ENCODE measurements around the gene KCNIP4. TPM values are rescaled to one million over a fixed set of nuclear protein-coding genes. Genes with fewer than 3 reads are reported as not detected.

KCNIP4 gene
- total RNA-seq, 2 experiments from 2014 or later, result not detected

DNA sequence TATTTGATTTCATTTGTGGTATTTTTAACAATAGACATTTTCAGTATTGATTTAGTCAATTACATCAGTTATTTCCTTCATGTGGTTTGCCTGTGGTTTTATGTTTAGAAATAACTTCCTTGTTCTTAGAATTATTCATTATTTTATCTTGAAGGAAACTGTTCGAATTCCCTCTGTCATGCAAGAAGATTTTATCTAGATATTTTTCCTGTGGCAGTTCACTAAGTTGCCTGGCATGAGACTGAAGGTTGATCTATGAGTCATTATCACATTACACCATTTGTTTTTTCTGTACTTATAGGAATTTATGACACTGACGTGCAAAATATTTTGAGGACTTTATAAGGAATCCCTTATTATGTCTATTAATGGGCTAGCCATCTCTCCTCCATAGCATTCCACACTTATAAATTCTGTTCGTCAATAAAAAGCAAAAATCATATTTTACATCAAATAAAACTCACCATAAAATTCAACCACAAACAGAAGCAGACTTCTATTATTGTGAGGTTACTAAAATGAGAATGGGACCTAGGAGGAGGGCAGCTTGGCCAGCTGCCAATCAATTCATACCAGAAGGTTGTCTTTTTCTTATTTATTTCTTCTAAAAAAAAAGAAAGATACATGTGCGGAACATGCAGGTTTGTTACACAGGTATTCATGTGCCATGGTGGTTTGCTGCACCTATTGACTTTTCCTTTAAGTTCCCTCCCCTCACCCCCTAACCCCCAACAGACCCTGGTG, 179.0 kb downstream of the KCNIP4 start:
- H3K27ac Mint-ChIP-seq, result no peak overlapping the region
- no peak overlapping the region for H3K4me3 Mint-ChIP-seq
- H3K9me3 Mint-ChIP-seq, result no peaks in the 10 kb centered on the region
- CTCF ChIA-PET, result interaction anchor here (6.0 kb wide), 1 partner anchor 997 kb away, joined by 38 read pairs; no protein-coding TSS in a partner anchor
- intact Hi-C loops (cut with micrococcal nuclease), result no loop called here
- H3K27me3 Mint-ChIP-seq, result no peaks in the 10 kb centered on the region
- POLR2A ChIA-PET, result no interaction called here
- no peaks in the 10 kb centered on the region for H3K36me3 Mint-ChIP-seq
- no peak for DNase-seq
- H3K4me1 Mint-ChIP-seq (ENCODE audit: low read depth), result no peaks in the 10 kb centered on the region

DNA sequence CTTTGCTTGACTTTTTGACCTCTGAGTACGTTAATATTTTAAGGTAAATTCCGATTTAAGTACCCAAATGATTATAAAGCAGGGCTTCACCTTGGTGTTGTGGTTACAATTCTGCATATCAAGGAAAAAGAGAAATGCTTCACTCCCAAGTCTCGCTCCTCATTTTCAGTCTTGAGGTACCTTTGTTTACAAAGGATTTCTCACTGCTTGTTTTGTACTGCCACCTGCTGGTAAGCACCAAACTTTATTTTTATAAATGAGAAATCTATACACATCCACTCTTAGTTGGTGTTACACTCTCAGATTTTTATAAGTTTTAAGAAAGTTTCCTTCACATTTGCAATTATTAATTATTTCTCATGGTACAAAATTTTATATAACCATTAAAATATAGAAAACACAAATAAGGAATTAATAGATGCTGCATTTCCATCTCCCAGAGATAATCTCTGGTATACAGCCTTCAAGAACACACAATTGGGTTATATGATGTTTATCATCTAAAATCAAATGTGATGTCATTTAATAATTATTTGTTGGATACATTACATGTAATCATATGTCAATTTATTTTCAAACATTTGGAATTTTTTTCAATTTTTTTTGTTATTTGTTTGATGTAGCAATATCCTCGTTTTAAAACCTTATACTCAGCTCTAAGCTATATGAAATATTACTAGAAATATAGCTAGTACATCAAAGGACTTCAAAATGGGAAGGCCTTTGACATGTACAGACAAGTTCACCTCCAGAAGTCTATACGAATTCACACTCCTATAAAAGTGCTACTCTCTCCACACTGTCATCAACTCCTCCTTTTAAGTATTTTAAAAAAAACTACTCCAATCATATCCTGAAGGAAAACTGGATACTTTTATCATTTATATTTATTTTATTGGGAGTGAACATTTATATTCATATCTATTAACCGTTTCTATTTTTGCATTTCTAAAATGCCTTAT, 179.9 kb downstream of the KCNIP4 start:
- ChIA-PET CTCF (interaction anchor here (6.0 kb wide), 1 partner anchor 996 kb away, joined by 38 read pairs; no protein-coding TSS in a partner anchor), POLR2A (interaction anchor here (0.9 kb wide), 1 partner anchor 996 kb away, joined by 3 read pairs; no protein-coding TSS in a partner anchor)
- no peak overlapping the region for H3K4me3 Mint-ChIP-seq
- intact Hi-C loops (cut with micrococcal nuclease), result loop anchor here (1.0 kb wide), 1 partner anchor 256 kb away; no protein-coding TSS in a partner anchor
- no peaks in the 10 kb centered on the region for H3K4me1 Mint-ChIP-seq (ENCODE audit: low read depth)
- H3K9me3 Mint-ChIP-seq, result no peaks in the 10 kb centered on the region
- no peak for DNase-seq
- H3K27ac Mint-ChIP-seq, result no peak overlapping the region
- no peaks in the 10 kb centered on the region for H3K36me3 Mint-ChIP-seq
- H3K27me3 Mint-ChIP-seq, result no peaks in the 10 kb centered on the region

DNA sequence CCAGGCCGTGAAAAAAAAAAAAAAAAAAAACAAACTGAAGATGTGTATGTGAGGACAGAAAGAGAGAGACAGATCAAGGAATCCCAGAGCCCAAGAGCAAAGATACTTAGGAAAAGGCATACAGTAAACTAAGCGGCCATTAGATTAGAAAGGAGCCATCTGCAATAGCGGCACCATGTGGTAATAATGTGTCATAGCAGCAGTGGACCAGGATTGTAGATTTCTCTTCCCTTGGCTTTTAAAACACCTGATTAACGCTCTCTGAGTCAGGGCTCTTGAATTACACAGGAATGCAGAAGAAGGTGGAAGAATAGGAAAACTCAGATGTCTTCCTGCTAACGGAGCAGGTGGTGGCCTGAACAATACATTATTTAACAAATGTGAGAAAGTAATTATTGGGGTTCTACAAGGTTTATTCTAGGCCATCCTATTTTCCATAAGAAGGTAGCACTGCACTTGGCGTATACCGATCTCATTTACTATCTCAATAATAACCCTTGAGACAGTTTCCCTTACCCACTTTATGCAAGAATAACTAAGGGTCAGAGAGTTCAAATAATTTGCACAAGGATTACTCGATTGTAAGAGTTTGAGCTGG, 182.7 kb downstream of the KCNIP4 start:
- no peak overlapping the region for H3K4me3 Mint-ChIP-seq
- H3K9me3 Mint-ChIP-seq, result no peaks in the 10 kb centered on the region
- CTCF ChIA-PET, result interaction anchor here (0.6 to 6.0 kb wide), 3 partner anchors 24 to 1065 kb away, joined by 3 to 38 read pairs (median 4); no protein-coding TSS in a partner anchor
- no peak overlapping the region for H3K27ac Mint-ChIP-seq
- peak; percentile 22 for DNase-seq
- intact Hi-C loops (cut with micrococcal nuclease), result no loop called here
- no peaks in the 10 kb centered on the region for H3K27me3 Mint-ChIP-seq
- H3K4me1 Mint-ChIP-seq (ENCODE audit: low read depth), result no peaks in the 10 kb centered on the region
- POLR2A ChIA-PET, result no interaction called here
- H3K36me3 Mint-ChIP-seq, result no peaks in the 10 kb centered on the region

DNA sequence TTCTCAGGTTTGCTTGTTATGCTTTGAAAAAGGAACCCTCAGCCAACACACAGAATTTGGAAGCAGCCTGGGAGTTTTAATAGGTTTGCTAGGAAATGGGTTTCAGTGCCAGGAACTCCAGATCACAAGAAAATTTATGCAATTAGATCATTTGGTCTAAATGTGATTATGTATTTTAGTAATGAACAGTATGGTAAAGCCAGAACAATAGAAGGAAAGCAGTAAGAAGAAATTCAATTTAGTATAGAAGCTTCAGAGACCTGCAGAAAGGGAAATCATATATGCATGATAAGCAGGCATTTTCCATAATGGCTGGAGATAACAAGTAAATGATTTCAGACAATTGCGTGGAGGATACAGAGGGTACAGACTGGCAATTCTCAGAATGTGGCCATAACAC, 184.7 kb downstream of the KCNIP4 start:
- H3K4me3 Mint-ChIP-seq, result no peak overlapping the region
- no peaks in the 10 kb centered on the region for H3K4me1 Mint-ChIP-seq (ENCODE audit: low read depth)
- H3K36me3 Mint-ChIP-seq, result no peaks in the 10 kb centered on the region
- no peaks in the 10 kb centered on the region for H3K9me3 Mint-ChIP-seq
- no peak overlapping the region for H3K27ac Mint-ChIP-seq
- CTCF ChIA-PET, result interaction anchor here (6.0 kb wide), 1 partner anchor 991 kb away, joined by 38 read pairs; no protein-coding TSS in a partner anchor
- intact Hi-C loops (cut with micrococcal nuclease), result no loop called here
- no peak for DNase-seq
- H3K27me3 Mint-ChIP-seq, result no peaks in the 10 kb centered on the region
- POLR2A ChIA-PET, result no interaction called here

DNA sequence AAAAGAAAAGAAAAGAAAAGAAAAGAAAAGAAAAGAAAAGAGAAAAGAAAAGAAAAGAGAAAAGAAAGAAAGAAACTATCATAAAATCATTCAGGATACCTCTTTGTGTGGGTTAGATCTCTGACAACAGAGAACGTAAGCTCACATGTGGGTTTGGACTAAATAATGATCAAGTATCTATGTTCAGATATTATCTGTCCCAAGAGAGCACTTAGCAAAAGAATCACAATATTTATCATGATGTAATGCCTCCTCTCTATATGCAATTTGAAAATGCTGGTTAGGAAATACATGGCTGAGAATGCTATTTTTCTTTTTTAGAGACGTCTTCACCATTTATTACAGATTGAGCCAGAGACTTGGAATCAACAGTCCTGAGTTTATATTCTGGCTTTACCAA, 191.3 kb downstream of the KCNIP4 start:
- ChIA-PET POLR2A (no interaction called here), CTCF (no interaction called here)
- no peaks in the 10 kb centered on the region for H3K27me3 Mint-ChIP-seq
- H3K27ac Mint-ChIP-seq, result no peak overlapping the region
- DNase-seq, result no peak
- no peaks in the 10 kb centered on the region for H3K9me3 Mint-ChIP-seq
- intact Hi-C loops (cut with micrococcal nuclease), result no loop called here
- no peaks in the 10 kb centered on the region for H3K36me3 Mint-ChIP-seq
- no peaks in the 10 kb centered on the region for H3K4me1 Mint-ChIP-seq (ENCODE audit: low read depth)
- H3K4me3 Mint-ChIP-seq, result no peak overlapping the region

DNA sequence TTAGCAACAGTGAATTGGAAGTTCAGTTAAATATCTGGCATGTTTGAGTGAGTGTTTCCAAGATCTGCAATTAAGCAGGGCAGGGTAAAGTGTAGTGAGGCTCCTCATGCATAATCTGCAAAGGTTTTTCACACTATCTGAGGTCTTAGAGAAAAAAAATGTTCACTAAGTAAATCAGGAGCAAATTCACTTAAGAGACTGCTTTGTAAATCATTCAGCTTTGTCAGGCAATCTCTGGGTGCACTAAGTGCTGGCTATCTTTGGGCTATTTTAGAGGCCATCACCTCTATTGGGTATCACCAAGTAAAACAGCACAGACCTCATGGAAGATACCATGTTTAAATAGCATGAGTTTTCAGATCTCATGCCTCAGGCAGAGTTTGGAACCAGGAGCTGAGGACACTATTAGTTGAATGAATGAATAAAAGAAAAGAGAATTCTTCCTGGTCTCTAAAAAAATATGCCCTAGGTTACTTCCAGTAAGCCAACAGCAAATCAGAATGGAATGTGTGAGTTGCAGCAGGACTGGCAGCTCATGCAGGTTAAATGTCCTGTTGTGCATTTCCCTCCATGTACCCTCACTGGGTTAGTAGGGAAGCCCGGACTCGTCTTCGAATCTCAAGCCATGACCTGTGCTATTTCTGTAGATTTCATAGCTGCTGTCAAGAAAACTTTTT, 195.3 kb downstream of the KCNIP4 start:
- Mint-ChIP-seq H3K4me3 (no peak overlapping the region), H3K4me1 (ENCODE audit: low read depth) (no peaks in the 10 kb centered on the region), H3K9me3 (no peaks in the 10 kb centered on the region), H3K36me3 (no peaks in the 10 kb centered on the region), H3K27me3 (no peaks in the 10 kb centered on the region), H3K27ac (no peak overlapping the region)
- ChIA-PET CTCF (no interaction called here), POLR2A (no interaction called here)
- DNase-seq, result no peak
- intact Hi-C loops (cut with micrococcal nuclease), result no loop called here

DNA sequence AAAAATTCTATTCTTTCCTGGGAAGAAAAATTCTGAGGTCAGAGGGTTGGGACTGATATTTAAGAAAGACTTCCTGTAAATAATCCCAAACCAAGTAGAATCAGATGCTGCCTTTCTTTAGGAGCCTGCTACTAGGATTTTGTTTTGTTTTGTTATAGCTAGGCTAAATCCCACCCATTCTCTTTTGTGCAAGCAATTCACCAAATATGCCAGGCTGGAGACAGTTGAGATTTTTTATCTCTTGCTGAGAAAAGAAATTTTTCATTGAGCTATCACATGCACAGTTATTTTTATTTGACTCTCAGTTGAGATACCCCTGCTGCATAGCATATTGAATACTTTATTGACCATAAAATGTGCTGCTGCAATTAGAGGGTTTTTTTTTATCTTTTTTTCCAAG, 196.0 kb downstream of the KCNIP4 start:
- H3K27ac Mint-ChIP-seq, result no peak overlapping the region
- H3K9me3 Mint-ChIP-seq, result no peaks in the 10 kb centered on the region
- intact Hi-C loops (cut with micrococcal nuclease), result no loop called here
- POLR2A ChIA-PET, result no interaction called here
- H3K27me3 Mint-ChIP-seq, result no peaks in the 10 kb centered on the region
- no peak overlapping the region for H3K4me3 Mint-ChIP-seq
- CTCF ChIA-PET, result no interaction called here
- no peak for DNase-seq
- H3K4me1 Mint-ChIP-seq (ENCODE audit: low read depth), result no peaks in the 10 kb centered on the region
- H3K36me3 Mint-ChIP-seq, result no peaks in the 10 kb centered on the region

DNA sequence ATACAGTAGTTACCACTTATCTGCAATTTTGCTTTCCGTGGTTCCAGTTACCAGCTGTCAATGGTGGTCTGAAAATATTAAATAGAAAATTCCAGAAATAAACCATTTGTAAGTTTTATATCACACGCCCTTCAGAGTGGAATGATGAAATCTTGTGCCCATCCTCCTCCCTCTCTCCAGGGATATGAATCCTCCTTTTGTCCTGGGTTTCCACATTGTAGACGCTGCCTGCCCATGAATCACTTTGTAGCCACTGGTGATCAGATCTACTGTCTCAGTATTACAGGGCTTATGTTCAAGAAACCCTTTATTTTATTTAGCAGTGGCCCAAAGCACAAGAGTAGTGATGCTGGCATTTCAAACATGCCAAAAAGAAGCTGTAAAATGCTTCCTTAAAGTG, 198.6 kb downstream of the KCNIP4 start:
- POLR2A ChIA-PET, result no interaction called here
- H3K27me3 Mint-ChIP-seq, result no peaks in the 10 kb centered on the region
- H3K4me1 Mint-ChIP-seq (ENCODE audit: low read depth), result no peaks in the 10 kb centered on the region
- H3K9me3 Mint-ChIP-seq, result no peaks in the 10 kb centered on the region
- H3K36me3 Mint-ChIP-seq, result no peaks in the 10 kb centered on the region
- H3K27ac Mint-ChIP-seq, result no peak overlapping the region
- no peak for DNase-seq
- intact Hi-C loops (cut with micrococcal nuclease), result no loop called here
- no peak overlapping the region for H3K4me3 Mint-ChIP-seq
- CTCF ChIA-PET, result interaction anchor here (0.9 kb wide), 1 partner anchor 39 kb away, joined by 3 read pairs; no protein-coding TSS in a partner anchor

DNA sequence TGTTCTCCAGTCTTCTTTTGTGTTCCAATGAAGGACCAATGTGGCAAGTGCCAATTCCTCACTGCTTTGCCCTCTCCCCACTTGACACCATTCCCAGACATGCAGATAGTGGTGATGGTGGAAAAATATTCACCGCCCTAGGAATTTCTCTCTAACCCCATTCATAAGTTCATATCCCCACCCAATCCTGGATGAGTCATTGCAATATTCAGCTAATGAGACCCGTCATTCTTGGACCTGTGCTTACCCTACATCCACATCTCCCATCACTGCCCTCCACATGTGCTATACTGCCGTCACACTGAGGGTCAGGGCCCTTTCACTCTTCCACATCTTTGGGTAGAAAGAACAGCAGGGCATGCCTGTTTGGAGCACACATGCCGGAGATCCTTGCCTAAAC, 199.2 kb downstream of the KCNIP4 start:
- H3K9me3 Mint-ChIP-seq, result no peaks in the 10 kb centered on the region
- CTCF ChIA-PET, result no interaction called here
- no peaks in the 10 kb centered on the region for H3K36me3 Mint-ChIP-seq
- no peaks in the 10 kb centered on the region for H3K4me1 Mint-ChIP-seq (ENCODE audit: low read depth)
- no peak for DNase-seq
- no peaks in the 10 kb centered on the region for H3K27me3 Mint-ChIP-seq
- POLR2A ChIA-PET, result no interaction called here
- H3K27ac Mint-ChIP-seq, result no peak overlapping the region
- intact Hi-C loops (cut with micrococcal nuclease), result no loop called here
- H3K4me3 Mint-ChIP-seq, result no peak overlapping the region

DNA sequence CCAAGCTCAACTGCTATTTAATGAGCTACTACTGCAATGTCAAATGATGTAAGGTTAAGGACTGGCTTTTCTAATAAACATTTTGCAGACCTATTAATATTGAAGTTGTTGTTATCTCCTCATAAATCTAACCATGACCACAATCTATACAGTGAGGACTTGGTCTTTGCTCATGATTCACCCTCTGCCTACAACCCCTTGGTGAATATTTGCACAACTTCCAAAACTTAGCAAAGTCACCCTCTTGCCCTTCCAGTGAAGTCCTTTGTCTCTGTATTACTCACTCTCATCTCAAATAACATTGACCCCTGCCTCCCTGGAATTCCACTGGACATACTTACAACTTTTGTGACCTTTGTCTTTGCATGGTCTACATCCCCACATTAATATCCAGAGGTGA, 204.5 kb downstream of the KCNIP4 start:
- intact Hi-C loops (cut with micrococcal nuclease), result no loop called here
- Mint-ChIP-seq H3K36me3 (no peaks in the 10 kb centered on the region), H3K4me3 (no peak overlapping the region), H3K27me3 (no peaks in the 10 kb centered on the region), H3K27ac (no peak overlapping the region), H3K9me3 (no peaks in the 10 kb centered on the region), H3K4me1 (ENCODE audit: low read depth) (no peaks in the 10 kb centered on the region)
- POLR2A ChIA-PET, result no interaction called here
- DNase-seq, result no peak
- CTCF ChIA-PET, result no interaction called here

DNA sequence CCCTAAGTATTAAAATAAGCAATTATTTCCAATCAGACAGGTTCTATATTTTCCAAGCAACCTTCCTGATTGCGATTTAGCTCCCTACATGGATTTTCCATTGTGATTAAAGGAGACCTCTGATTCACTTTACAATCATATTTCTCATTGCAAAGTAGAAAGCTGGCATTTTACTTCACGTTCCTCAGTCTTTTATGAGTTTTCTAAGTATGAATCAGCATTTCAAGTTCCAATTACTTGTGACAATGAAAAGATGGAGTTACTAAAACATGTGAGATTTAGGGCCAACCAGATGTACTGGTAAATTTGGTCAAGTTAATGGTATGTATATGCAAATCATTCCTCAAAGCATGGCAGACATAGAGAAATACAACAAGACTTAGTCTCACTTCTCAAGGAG, 206.2 kb downstream of the KCNIP4 start:
- no peak for DNase-seq
- ChIA-PET CTCF (no interaction called here), POLR2A (no interaction called here)
- intact Hi-C loops (cut with micrococcal nuclease), result no loop called here
- Mint-ChIP-seq H3K9me3 (no peaks in the 10 kb centered on the region), H3K36me3 (no peaks in the 10 kb centered on the region), H3K27ac (no peak overlapping the region), H3K4me3 (no peak overlapping the region), H3K27me3 (no peaks in the 10 kb centered on the region), H3K4me1 (ENCODE audit: low read depth) (no peaks in the 10 kb centered on the region)

DNA sequence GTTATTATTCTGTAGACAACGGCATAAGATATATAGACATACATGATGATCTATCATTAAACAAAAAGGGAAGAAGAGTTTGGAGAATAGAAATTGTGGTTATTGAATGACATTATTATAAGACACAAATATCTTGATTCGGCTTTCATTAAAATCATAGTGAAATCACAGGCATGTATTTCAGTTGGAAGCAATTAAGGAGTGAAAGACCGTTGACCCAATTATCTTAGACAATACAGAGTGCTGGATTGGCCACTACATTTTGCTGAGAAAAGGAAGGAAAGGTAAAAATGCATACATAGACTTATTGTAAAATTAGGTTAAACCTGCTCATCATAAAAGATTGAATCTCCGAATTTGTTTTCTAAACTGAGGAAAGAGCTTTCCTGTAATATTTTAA, 209.8 kb downstream of the KCNIP4 start:
- no peaks in the 10 kb centered on the region for H3K27me3 Mint-ChIP-seq
- no peak overlapping the region for H3K27ac Mint-ChIP-seq
- ChIA-PET POLR2A (no interaction called here), CTCF (no interaction called here)
- no peak overlapping the region for H3K4me3 Mint-ChIP-seq
- H3K36me3 Mint-ChIP-seq, result no peaks in the 10 kb centered on the region
- intact Hi-C loops (cut with micrococcal nuclease), result no loop called here
- no peaks in the 10 kb centered on the region for H3K9me3 Mint-ChIP-seq
- DNase-seq, result no peak
- H3K4me1 Mint-ChIP-seq (ENCODE audit: low read depth), result no peaks in the 10 kb centered on the region

Data from activated CD4-positive, alpha-beta memory T cell treated with anti-CD3 and anti-CD28 coated beads for 36 hours (primary cell).